NB4 (cell line): Measurements from ENCODE around the gene TRIO.

Experiments used
- MYC ChIP-seq: IDR thresholded peaks from 2 replicates; pipeline ENCODE4 v1.6.1; 2011; ENCODE audit warnings: low read depth, low read length
- TF ChIP-seq, protein P1 (sequence below): IDR thresholded peaks from one replicate; pipeline ENCODE4 v1.5.1; 2012; ENCODE audit warnings: low read depth, low read length

DNA sequence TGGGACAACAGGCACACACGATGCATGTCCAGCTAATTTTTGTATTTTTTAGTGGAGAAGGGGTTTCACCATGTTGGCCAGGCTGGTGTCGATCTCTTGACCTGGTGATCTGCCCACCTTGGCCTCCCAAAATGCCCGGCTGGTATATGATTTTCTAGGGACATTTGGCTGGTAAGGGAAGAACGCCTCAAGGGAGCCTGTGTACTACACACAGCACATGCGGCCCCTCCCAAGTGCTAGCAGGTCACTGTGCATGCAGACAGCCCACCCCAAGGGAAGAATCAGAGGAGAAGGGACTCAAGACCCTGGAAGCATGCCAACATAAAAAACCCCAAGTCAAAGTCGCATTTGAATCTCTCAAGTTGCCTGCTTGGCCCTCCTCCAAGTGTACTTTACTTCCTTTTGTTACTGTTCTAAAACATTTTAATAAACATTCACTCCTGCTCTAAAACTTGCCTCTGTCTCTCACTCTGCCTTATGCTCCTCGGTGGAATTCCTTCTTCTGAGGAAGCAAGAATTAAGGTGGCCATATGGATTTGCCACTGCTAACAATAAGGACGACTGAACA, 414.1 kb downstream of the TRIO start:
- no peak for TF ChIP-seq MYC
- TF ChIP-seq, protein P1, sequence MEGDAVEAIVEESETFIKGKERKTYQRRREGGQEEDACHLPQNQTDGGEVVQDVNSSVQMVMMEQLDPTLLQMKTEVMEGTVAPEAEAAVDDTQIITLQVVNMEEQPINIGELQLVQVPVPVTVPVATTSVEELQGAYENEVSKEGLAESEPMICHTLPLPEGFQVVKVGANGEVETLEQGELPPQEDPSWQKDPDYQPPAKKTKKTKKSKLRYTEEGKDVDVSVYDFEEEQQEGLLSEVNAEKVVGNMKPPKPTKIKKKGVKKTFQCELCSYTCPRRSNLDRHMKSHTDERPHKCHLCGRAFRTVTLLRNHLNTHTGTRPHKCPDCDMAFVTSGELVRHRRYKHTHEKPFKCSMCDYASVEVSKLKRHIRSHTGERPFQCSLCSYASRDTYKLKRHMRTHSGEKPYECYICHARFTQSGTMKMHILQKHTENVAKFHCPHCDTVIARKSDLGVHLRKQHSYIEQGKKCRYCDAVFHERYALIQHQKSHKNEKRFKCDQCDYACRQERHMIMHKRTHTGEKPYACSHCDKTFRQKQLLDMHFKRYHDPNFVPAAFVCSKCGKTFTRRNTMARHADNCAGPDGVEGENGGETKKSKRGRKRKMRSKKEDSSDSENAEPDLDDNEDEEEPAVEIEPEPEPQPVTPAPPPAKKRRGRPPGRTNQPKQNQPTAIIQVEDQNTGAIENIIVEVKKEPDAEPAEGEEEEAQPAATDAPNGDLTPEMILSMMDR = no peak
